HG03378 (cell line): ENCODE measurements around the gene WDTC1.
"Not testable (repeated sequence)": the region's sequence is repeated elsewhere in the genome, so short reads cannot be mapped to it uniquely, and the experiment has no call there.

Experiments used
- ATAC-seq: cut with Tn5 transposase; IDR thresholded peaks from one replicate; pipeline ENCODE4 v1.9.1; 2021; ENCODE audit warnings: mild to moderate bottlenecking, moderate library complexity; ENCODE audit not compliant: unreplicated experiment

The WDTC1 gene

GRCh38 chr1:27234049-27234882 is at the start of gene WDTC1:
Gene WDTC1 (plus strand): TSS chr1:27234632. CDS start chr1:27261055, 26,423 bp downstream.
- peak; percentile 76 for ATAC-seq

- ATAC-seq = not testable (repeated sequence)
Measured at GRCh38 chr1:27184665-27185064, 49.8 kb upstream of the WDTC1 start.

- ATAC-seq = no peak
Measured at GRCh38 chr1:27192039-27192529, 42.3 kb upstream of the WDTC1 start.

- no peak for ATAC-seq
Measured at GRCh38 chr1:27193194-27193593, 41.2 kb upstream of the WDTC1 start.

- no peak for ATAC-seq
Measured at GRCh38 chr1:27201295-27201694, 33.1 kb upstream of the WDTC1 start.

- no peak for ATAC-seq
Measured at GRCh38 chr1:27203946-27204345, 30.5 kb upstream of the WDTC1 start.

GRCh38 chr1:27207238-27207637 is 27.2 kb upstream of the WDTC1 start:
- ATAC-seq = not testable (repeated sequence)

- ATAC-seq = not testable (repeated sequence)
Measured at GRCh38 chr1:27208143-27208850, 26.1 kb upstream of the WDTC1 start.

- ATAC-seq = no peak
Measured at GRCh38 chr1:27216466-27216865, 18.0 kb upstream of the WDTC1 start.

- ATAC-seq = no peak
Measured at GRCh38 chr1:27217401-27217800, 17.0 kb upstream of the WDTC1 start.

- no peak for ATAC-seq
Measured at GRCh38 chr1:27218736-27219135, 15.7 kb upstream of the WDTC1 start.

- no peak for ATAC-seq
Measured at GRCh38 chr1:27220096-27220495, 14.3 kb upstream of the WDTC1 start.

- not testable (repeated sequence) for ATAC-seq
Measured at GRCh38 chr1:27220702-27221497, 13.5 kb upstream of the WDTC1 start.

- ATAC-seq = no peak
Measured at GRCh38 chr1:27225621-27226020, 8.8 kb upstream of the WDTC1 start.

GRCh38 chr1:27227765-27228164 is 6.7 kb upstream of the WDTC1 start:
- no peak for ATAC-seq

- peak; percentile 9 for ATAC-seq
Measured at GRCh38 chr1:27233667-27234048, 774 bp upstream of the WDTC1 start.

- no peak for ATAC-seq
Measured at GRCh38 chr1:27235827-27236226, 1.4 kb downstream of the WDTC1 start.

- no peak for ATAC-seq
Measured at GRCh38 chr1:27237112-27237511, 2.7 kb downstream of the WDTC1 start.

- no peak for ATAC-seq
Measured at GRCh38 chr1:27238032-27238431, 3.6 kb downstream of the WDTC1 start.

- no peak for ATAC-seq
Measured at GRCh38 chr1:27241677-27242076, 7.2 kb downstream of the WDTC1 start.

- not testable (repeated sequence) for ATAC-seq
Measured at GRCh38 chr1:27243665-27244064, 9.2 kb downstream of the WDTC1 start.
